ENCODE results near the gene CMIP.

CMIP gene

DNA sequence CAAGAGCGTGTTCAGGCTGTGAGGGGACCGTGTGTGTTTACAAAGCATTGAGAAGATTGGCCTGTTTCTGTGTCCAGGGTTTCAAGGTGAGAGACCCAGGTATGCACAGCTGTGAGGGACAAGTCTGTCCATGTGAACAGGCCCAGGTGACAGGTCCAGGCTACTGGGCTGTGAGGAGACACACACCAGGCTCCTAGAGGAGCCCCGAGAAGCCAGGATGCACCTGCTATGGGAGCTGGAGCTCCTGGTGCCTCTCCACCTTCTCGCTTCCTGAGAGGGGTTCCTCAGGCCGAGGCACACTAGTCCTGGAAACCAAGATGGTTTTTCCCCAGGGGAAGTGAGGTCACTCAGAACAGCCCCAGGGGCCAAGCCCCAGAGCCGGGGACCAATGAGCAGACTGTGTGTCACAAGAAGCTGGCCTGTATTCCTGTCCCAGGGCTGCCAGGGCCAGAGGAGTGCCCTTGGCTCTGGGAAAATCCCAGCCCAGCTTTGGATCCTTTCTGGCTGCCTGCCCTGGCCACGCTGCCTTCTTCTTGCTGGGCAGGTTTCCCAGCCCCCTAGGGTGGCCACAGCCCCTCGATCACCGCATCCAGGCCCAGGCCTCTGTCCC is 181.0 kb downstream of the CMIP start:
- no peak overlapping the region for H3K4me3 ChIP-seq (ENCODE audit: low read length, poor library complexity, severe bottlenecking)
- peak overlapping the region; percentile 16 for H3K9ac ChIP-seq (ENCODE audit: low read depth, low read length, poor library complexity, severe bottlenecking)
- no peaks in the 10 kb centered on the region for H3K9me3 ChIP-seq (ENCODE audit: insufficient read depth, low read depth, low read length)

DNA sequence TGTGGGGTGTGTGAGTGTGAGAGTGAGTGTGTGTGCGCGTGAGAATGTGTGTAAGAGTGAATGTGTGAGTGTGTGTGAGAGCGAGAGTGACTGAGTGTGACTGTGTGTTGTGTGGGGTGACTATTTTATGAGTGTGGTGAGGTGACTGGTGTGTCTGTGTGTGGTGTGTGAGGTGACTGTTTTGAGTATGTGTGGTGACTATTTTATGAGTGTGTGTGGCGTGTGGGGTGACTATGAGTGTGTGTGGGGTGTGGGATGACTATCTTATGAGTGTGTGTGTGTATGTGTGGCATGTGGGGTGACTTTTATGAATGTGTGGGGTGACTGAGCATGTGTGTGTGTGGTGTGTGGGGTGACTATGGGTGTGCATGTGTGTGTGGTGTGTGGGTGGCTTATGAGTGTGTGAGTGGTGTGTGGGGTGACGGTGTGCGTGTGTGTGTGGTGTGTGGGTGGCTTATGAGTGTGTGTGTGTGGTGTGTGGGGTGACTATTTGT is 181.6 kb downstream of the CMIP start:
- Histone ChIP-seq H3K9me2 (replicated peaks; ENCODE audit: low read depth, low read length) (no peaks in the 10 kb centered on the region), H3K9ac (ENCODE audit: low read depth, low read length, poor library complexity, severe bottlenecking) (peak overlapping the region; percentile 16), H3K27me3 (ENCODE audit: insufficient read depth, low read length, poor library complexity, severe bottlenecking) (no peaks in the 10 kb centered on the region), H4K20me1 (ENCODE audit: insufficient read depth, low read length, poor library complexity, severe bottlenecking) (no peaks in the 10 kb centered on the region), H2AFZ (ENCODE audit: low read length) (no peak overlapping the region), H3K36me3 (ENCODE audit: insufficient read depth, low read length) (peaks cover 5% of the 10 kb centered on the region; the same call in 1 of the 2 replicates), H3K4me1 (ENCODE audit: insufficient read depth, low read length, poor library complexity, severe bottlenecking) (no peaks in the 10 kb centered on the region), H3K79me2 (ENCODE audit: insufficient read depth, low read length) (no peaks in the 10 kb centered on the region), H3K4me3 (ENCODE audit: low read length, poor library complexity, severe bottlenecking) (no peak overlapping the region), H3K9me3 (ENCODE audit: insufficient read depth, low read depth, low read length) (no peaks in the 10 kb centered on the region), H3F3A (ENCODE audit: low read depth) (no peaks in the 10 kb centered on the region), H3K4me2 (ENCODE audit: low read depth, low read length, poor library complexity, severe bottlenecking) (no peak overlapping the region)
- TF ChIP-seq CTCF (conservative IDR thresholded peaks at IDR 0.05; ENCODE audit: low read length), result no peak
- no peak for TF ChIP-seq EZH2phosphoT487 (IDR thresholded peaks at IDR 0.05; ENCODE audit: borderline replicate concordance)

More for the DNA sequence above, 181.0 kb downstream of the CMIP start:
- Histone ChIP-seq H3K79me2 (ENCODE audit: insufficient read depth, low read length) (no peaks in the 10 kb centered on the region), H3K9me2 (replicated peaks; ENCODE audit: low read depth, low read length) (no peaks in the 10 kb centered on the region), H3K4me1 (ENCODE audit: insufficient read depth, low read length, poor library complexity, severe bottlenecking) (no peaks in the 10 kb centered on the region), H3K27me3 (ENCODE audit: insufficient read depth, low read length, poor library complexity, severe bottlenecking) (no peaks in the 10 kb centered on the region), H4K20me1 (ENCODE audit: insufficient read depth, low read length, poor library complexity, severe bottlenecking) (no peaks in the 10 kb centered on the region), H2AFZ (ENCODE audit: low read length) (no peak overlapping the region), H3K4me2 (ENCODE audit: low read depth, low read length, poor library complexity, severe bottlenecking) (no peak overlapping the region), H3K36me3 (ENCODE audit: insufficient read depth, low read length) (peaks cover 5% of the 10 kb centered on the region; the same call in 1 of the 2 replicates), H3F3A (ENCODE audit: low read depth) (no peaks in the 10 kb centered on the region)
- TF ChIP-seq EZH2phosphoT487 (IDR thresholded peaks at IDR 0.05; ENCODE audit: borderline replicate concordance) (no peak), CTCF (conservative IDR thresholded peaks at IDR 0.05; ENCODE audit: low read length) (no peak)

- H3K36me3 ChIP-seq (ENCODE audit: insufficient read depth, low read length), result peaks cover 3% of the 10 kb centered on the region; the same call in 1 of the 2 replicates
- no peaks in the 10 kb centered on the region for H3K9me3 ChIP-seq (ENCODE audit: insufficient read depth, low read depth, low read length)
- H3F3A ChIP-seq (ENCODE audit: low read depth), result no peaks in the 10 kb centered on the region
- H3K79me2 ChIP-seq (ENCODE audit: insufficient read depth, low read length), result no peaks in the 10 kb centered on the region
- no peaks in the 10 kb centered on the region for H3K9me2 ChIP-seq (replicated peaks; ENCODE audit: low read depth, low read length)
- H3K4me3 ChIP-seq (ENCODE audit: low read length, poor library complexity, severe bottlenecking), result no peak overlapping the region
- H3K9ac ChIP-seq (ENCODE audit: low read depth, low read length, poor library complexity, severe bottlenecking), result no peak overlapping the region
- H4K20me1 ChIP-seq (ENCODE audit: insufficient read depth, low read length, poor library complexity, severe bottlenecking), result no peaks in the 10 kb centered on the region
- no peak overlapping the region for H2AFZ ChIP-seq (ENCODE audit: low read length)
- no peaks in the 10 kb centered on the region for H3K27me3 ChIP-seq (ENCODE audit: insufficient read depth, low read length, poor library complexity, severe bottlenecking)
- H3K4me1 ChIP-seq (ENCODE audit: insufficient read depth, low read length, poor library complexity, severe bottlenecking), result no peaks in the 10 kb centered on the region
- TF ChIP-seq CTCF (conservative IDR thresholded peaks at IDR 0.05; ENCODE audit: low read length), result no peak
- H3K4me2 ChIP-seq (ENCODE audit: low read depth, low read length, poor library complexity, severe bottlenecking), result no peak overlapping the region
These were observed 182.4 kb downstream of the CMIP start for GRCh38 chr16:81627024-81627423.

All from Loucy (cell line).